ENCODE measurements around the gene MEIS2.

MEIS2 gene

GRCh38 chr15:36877796-36878683 lies 222.3 kb downstream of the MEIS2 start:
- Histone ChIP-seq H3K79me2 (ENCODE audit: control insufficient read depth, insufficient read depth, low read length, unreplicated experiment) (no peaks in the 10 kb centered on the region), H3K36me3 (ENCODE audit: insufficient read depth, low read length) (no peaks in the 10 kb centered on the region), H2AFZ (ENCODE audit: low read length, unreplicated experiment) (no peak overlapping the region), H3K27ac (ENCODE audit: low read depth, low read length) (no peak overlapping the region), H3K4me3 (ENCODE audit: low read depth, low read length) (no peak overlapping the region), H3K27me3 (ENCODE audit: insufficient read depth, low read length) (peaks cover 39% of the 10 kb centered on the region), H3K4me1 (ENCODE audit: control insufficient read depth, insufficient read depth, low read length, unreplicated experiment) (peaks cover 5% of the 10 kb centered on the region)

- no peak overlapping the region for H2AFZ ChIP-seq (ENCODE audit: low read length, unreplicated experiment)
- H3K4me1 ChIP-seq (ENCODE audit: control insufficient read depth, insufficient read depth, low read length, unreplicated experiment): no peaks in the 10 kb centered on the region
Measured at GRCh38 chr15:36877294-36877693, 223.1 kb downstream of the MEIS2 start.

GRCh38 chr15:36875740-36876334 lies 224.5 kb downstream of the MEIS2 start:
- H3K27ac ChIP-seq (ENCODE audit: low read depth, low read length): no peak overlapping the region
- no peaks in the 10 kb centered on the region for H3K4me1 ChIP-seq (ENCODE audit: control insufficient read depth, insufficient read depth, low read length, unreplicated experiment)
- no peaks in the 10 kb centered on the region for H3K79me2 ChIP-seq (ENCODE audit: control insufficient read depth, insufficient read depth, low read length, unreplicated experiment)
- H2AFZ ChIP-seq (ENCODE audit: low read length, unreplicated experiment): no peak overlapping the region
- peaks cover 17% of the 10 kb centered on the region for H3K27me3 ChIP-seq (ENCODE audit: insufficient read depth, low read length)
- no peaks in the 10 kb centered on the region for H3K36me3 ChIP-seq (ENCODE audit: insufficient read depth, low read length)
- no peak overlapping the region for H3K4me3 ChIP-seq (ENCODE audit: low read depth, low read length)

More at GRCh38 chr15:36877294-36877693, 223.1 kb downstream of the MEIS2 start:
- H3K79me2 ChIP-seq (ENCODE audit: control insufficient read depth, insufficient read depth, low read length, unreplicated experiment): no peaks in the 10 kb centered on the region
- no peak overlapping the region for H3K4me3 ChIP-seq (ENCODE audit: low read depth, low read length)
- peaks cover 32% of the 10 kb centered on the region for H3K27me3 ChIP-seq (ENCODE audit: insufficient read depth, low read length)
- H3K27ac ChIP-seq (ENCODE audit: low read depth, low read length): no peak overlapping the region
- H3K36me3 ChIP-seq (ENCODE audit: insufficient read depth, low read length): no peaks in the 10 kb centered on the region

GRCh38 chr15:36874930-36875329 lies 225.4 kb downstream of the MEIS2 start:
- Histone ChIP-seq H3K4me1 (ENCODE audit: control insufficient read depth, insufficient read depth, low read length, unreplicated experiment) (no peaks in the 10 kb centered on the region), H3K27ac (ENCODE audit: low read depth, low read length) (no peak overlapping the region), H3K79me2 (ENCODE audit: control insufficient read depth, insufficient read depth, low read length, unreplicated experiment) (no peaks in the 10 kb centered on the region), H3K36me3 (ENCODE audit: insufficient read depth, low read length) (no peaks in the 10 kb centered on the region), H2AFZ (ENCODE audit: low read length, unreplicated experiment) (no peak overlapping the region), H3K4me3 (ENCODE audit: low read depth, low read length) (no peak overlapping the region), H3K27me3 (ENCODE audit: insufficient read depth, low read length) (peaks cover 8% of the 10 kb centered on the region)

GRCh38 chr15:36867436-36867835 lies 232.9 kb downstream of the MEIS2 start:
- H3K4me1 ChIP-seq (ENCODE audit: control insufficient read depth, insufficient read depth, low read length, unreplicated experiment): peaks cover 8% of the 10 kb centered on the region
- no peaks in the 10 kb centered on the region for H3K79me2 ChIP-seq (ENCODE audit: control insufficient read depth, insufficient read depth, low read length, unreplicated experiment)
- H3K27me3 ChIP-seq (ENCODE audit: insufficient read depth, low read length): no peaks in the 10 kb centered on the region
- H2AFZ ChIP-seq (ENCODE audit: low read length, unreplicated experiment): no peak overlapping the region
- no peaks in the 10 kb centered on the region for H3K36me3 ChIP-seq (ENCODE audit: insufficient read depth, low read length)
- no peak overlapping the region for H3K4me3 ChIP-seq (ENCODE audit: low read depth, low read length)
- no peak overlapping the region for H3K27ac ChIP-seq (ENCODE audit: low read depth, low read length)

GRCh38 chr15:36866896-36867295 lies 233.5 kb downstream of the MEIS2 start:
- Histone ChIP-seq H2AFZ (ENCODE audit: low read length, unreplicated experiment) (no peak overlapping the region), H3K4me1 (ENCODE audit: control insufficient read depth, insufficient read depth, low read length, unreplicated experiment) (peaks cover 8% of the 10 kb centered on the region), H3K27ac (ENCODE audit: low read depth, low read length) (no peak overlapping the region), H3K4me3 (ENCODE audit: low read depth, low read length) (no peak overlapping the region), H3K36me3 (ENCODE audit: insufficient read depth, low read length) (no peaks in the 10 kb centered on the region), H3K79me2 (ENCODE audit: control insufficient read depth, insufficient read depth, low read length, unreplicated experiment) (no peaks in the 10 kb centered on the region), H3K27me3 (ENCODE audit: insufficient read depth, low read length) (no peaks in the 10 kb centered on the region)

- H3K79me2 ChIP-seq (ENCODE audit: control insufficient read depth, insufficient read depth, low read length, unreplicated experiment): no peaks in the 10 kb centered on the region
- H3K27me3 ChIP-seq (ENCODE audit: insufficient read depth, low read length): no peaks in the 10 kb centered on the region
- H3K36me3 ChIP-seq (ENCODE audit: insufficient read depth, low read length): no peaks in the 10 kb centered on the region
- H3K4me1 ChIP-seq (ENCODE audit: control insufficient read depth, insufficient read depth, low read length, unreplicated experiment): peaks cover 8% of the 10 kb centered on the region
- H2AFZ ChIP-seq (ENCODE audit: low read length, unreplicated experiment): no peak overlapping the region
- H3K4me3 ChIP-seq (ENCODE audit: low read depth, low read length): no peak overlapping the region
- H3K27ac ChIP-seq (ENCODE audit: low read depth, low read length): no peak overlapping the region
Measured at GRCh38 chr15:36863570-36863969, 236.8 kb downstream of the MEIS2 start.

GRCh38 chr15:36860792-36861191 lies 239.6 kb downstream of the MEIS2 start:
- no peak overlapping the region for H2AFZ ChIP-seq (ENCODE audit: low read length, unreplicated experiment)
- H3K27me3 ChIP-seq (ENCODE audit: insufficient read depth, low read length): no peaks in the 10 kb centered on the region
- H3K79me2 ChIP-seq (ENCODE audit: control insufficient read depth, insufficient read depth, low read length, unreplicated experiment): no peaks in the 10 kb centered on the region

GRCh38 chr15:36858423-36858822 lies 241.9 kb downstream of the MEIS2 start:
- Histone ChIP-seq H3K4me3 (ENCODE audit: low read depth, low read length) (no peak overlapping the region), H3K27ac (ENCODE audit: low read depth, low read length) (no peak overlapping the region), H3K36me3 (ENCODE audit: insufficient read depth, low read length) (no peaks in the 10 kb centered on the region), H3K79me2 (ENCODE audit: control insufficient read depth, insufficient read depth, low read length, unreplicated experiment) (no peaks in the 10 kb centered on the region), H2AFZ (ENCODE audit: low read length, unreplicated experiment) (no peak overlapping the region), H3K4me1 (ENCODE audit: control insufficient read depth, insufficient read depth, low read length, unreplicated experiment) (no peaks in the 10 kb centered on the region), H3K27me3 (ENCODE audit: insufficient read depth, low read length) (no peaks in the 10 kb centered on the region)

More at GRCh38 chr15:36860792-36861191, 239.6 kb downstream of the MEIS2 start:
- Histone ChIP-seq H3K36me3 (ENCODE audit: insufficient read depth, low read length) (no peaks in the 10 kb centered on the region), H3K27ac (ENCODE audit: low read depth, low read length) (no peak overlapping the region), H3K4me1 (ENCODE audit: control insufficient read depth, insufficient read depth, low read length, unreplicated experiment) (no peaks in the 10 kb centered on the region), H3K4me3 (ENCODE audit: low read depth, low read length) (no peak overlapping the region)

- no peaks in the 10 kb centered on the region for H3K36me3 ChIP-seq (ENCODE audit: insufficient read depth, low read length)
- H3K4me3 ChIP-seq (ENCODE audit: low read depth, low read length): no peak overlapping the region
- no peaks in the 10 kb centered on the region for H3K79me2 ChIP-seq (ENCODE audit: control insufficient read depth, insufficient read depth, low read length, unreplicated experiment)
- no peak overlapping the region for H3K27ac ChIP-seq (ENCODE audit: low read depth, low read length)
- H3K4me1 ChIP-seq (ENCODE audit: control insufficient read depth, insufficient read depth, low read length, unreplicated experiment): no peaks in the 10 kb centered on the region
- H2AFZ ChIP-seq (ENCODE audit: low read length, unreplicated experiment): no peak overlapping the region
- no peaks in the 10 kb centered on the region for H3K27me3 ChIP-seq (ENCODE audit: insufficient read depth, low read length)
Measured at GRCh38 chr15:36856339-36856973, 243.9 kb downstream of the MEIS2 start.
